Measurements from ENCODE around the gene MC3R.
"Not testable (repeated sequence)": the region's sequence is repeated elsewhere in the genome, so short reads cannot be mapped to it uniquely, and the experiment has no call there.

MC3R gene

DNA sequence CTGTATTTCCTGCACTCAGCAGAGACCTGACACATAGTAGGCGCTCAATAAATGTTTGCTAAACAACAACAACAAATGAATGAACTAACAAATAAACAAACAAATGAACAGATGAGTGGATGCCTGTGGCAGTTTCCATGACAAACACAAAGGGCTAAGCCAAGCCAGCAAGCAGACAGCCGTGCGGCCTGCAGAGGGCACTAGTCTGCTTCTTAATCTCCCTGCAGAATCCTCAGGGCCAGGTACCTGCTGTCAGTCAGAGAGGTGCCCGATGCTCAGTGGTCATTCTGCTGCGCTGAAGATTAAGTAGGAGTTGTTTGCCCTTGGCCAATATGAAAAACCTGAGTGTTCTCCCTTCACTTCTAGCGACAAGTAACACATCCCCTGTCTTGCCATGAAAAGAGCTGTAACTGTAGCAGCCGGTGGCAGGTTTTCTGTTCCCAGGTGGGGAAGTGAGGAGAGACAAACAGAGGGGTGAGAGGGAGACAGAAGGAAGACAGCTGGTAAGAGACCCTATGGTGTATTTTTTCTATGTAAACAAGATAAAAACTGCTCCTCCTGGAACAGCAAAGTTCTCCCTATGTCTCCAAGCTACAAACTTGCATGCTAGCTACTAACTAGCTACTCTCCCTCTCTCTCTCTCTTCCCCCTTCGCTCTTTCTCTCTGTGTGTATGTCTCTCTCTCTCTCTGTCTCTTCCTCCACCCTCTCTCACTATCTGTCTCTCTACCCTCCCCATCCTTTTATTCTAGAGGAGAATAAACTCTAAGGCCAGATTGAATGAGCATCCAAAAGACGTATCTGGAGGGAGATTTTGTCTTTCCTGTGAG, at the start of gene MC3R:
MC3R (plus strand) TSS at position 779 of the 829 bp plus-strand sequence. CDS start 112 bp downstream, outside the sequence.
- peak; percentile 16 for DNase-seq (ENCODE audit: low read depth)

DNA sequence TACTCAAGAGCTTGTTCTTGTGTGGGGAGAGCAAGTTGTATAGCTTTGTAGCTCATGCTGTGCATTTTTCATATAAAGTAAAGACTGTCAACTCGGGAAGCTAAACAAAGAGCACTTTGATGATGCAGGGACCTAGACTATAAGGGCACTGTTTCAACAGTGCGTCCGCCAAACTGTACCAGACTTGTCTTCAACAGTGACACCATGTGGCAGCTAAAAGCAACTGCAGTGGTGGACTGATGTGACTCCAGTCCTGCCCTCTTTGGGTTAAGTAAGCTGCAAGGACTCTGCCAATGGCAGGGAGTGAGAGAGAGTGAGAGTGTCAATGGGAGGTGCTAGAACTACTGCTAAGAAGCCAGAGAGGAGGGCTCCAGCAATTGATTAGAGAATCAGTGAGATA, 48.1 kb upstream of the MC3R start:
- no peak for DNase-seq (ENCODE audit: low read depth)

DNA sequence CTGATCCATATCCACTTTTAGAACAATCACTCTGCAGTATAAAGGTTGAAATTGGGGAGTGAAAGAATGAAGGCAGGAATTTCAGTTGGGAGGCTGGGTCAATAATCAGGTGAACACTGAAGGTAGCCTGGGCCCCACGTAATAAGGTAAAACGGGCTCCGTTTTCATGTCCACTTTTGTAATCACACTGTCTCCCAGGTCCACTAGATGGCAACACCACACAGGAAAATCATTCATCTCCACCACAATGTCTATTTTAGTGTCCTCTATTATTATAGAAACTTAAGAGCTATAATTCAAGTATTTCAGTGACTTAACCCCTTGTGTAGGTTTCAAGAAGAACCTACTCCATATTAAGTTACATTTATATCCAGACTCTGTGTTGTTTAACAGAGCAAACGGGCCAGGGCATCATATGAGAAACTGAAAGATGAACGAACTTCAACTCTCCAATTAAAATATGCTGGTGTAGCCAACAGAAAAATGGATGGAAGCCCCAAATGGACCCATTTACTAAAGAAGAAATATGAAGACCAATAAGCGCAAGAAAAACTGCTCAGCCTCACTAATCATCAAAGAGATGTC, 45.9 kb upstream of the MC3R start:
- DNase-seq (ENCODE audit: low read depth): no peak

DNA sequence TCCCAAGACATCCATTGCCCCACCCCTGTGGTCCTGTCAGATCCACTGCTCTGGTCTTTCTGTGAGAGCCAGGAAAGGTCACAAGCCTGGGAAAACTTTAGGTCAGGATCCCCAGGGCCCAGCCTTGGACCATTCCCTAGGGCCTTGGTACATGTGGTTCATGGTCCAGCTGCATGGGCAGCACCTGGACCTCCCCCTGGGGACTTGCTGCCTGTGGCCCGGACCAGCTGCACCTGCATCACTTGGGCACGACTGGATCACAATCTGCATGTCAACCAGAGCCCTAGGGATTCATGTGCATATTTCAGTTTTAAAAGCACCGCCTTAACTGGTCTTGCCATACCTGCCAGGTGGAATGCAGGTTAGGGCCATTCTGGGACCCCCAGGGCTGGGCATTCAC, 44.3 kb upstream of the MC3R start:
- DNase-seq (ENCODE audit: low read depth): no peak

DNA sequence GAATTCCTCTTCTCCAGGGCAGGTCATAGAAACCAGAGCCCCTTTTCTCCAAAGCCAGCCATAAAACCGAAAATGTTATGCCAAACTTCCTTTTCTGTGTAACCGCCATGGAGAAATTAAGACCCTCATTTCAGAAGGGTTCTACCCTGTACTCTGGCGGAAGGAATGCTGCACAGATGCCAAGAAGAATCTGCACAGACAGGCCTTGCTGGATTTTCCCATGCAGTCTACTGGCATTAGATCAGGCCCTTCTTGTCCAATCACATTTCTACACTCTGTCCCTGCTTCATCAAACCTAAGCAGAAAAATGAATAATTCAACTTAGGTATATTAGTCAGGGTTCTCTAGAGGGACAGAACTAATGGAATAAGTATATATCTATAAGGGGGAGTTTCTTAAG, 43.2 kb upstream of the MC3R start:
- no peak for DNase-seq (ENCODE audit: low read depth)

DNA sequence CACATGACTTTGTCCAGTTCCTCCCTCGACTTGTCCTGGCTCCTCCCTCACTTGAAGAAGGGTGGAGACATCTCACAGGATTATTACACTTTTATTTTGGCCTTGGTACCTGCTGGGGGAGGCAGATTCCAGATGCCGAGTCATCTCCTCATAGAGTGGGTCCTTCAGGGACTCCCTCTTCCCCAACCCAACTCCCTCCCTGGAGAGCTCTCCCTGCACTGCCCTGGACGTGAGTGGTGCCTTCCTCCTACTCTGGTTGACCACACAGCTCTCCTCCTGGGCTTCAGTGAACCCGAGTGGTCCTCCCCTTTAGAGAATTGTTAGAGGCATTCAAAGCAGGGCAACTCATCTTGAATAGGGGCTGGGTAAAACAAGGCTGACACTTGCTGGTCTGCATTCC, 40.9 kb upstream of the MC3R start:
- DNase-seq (ENCODE audit: low read depth): no peak

DNA sequence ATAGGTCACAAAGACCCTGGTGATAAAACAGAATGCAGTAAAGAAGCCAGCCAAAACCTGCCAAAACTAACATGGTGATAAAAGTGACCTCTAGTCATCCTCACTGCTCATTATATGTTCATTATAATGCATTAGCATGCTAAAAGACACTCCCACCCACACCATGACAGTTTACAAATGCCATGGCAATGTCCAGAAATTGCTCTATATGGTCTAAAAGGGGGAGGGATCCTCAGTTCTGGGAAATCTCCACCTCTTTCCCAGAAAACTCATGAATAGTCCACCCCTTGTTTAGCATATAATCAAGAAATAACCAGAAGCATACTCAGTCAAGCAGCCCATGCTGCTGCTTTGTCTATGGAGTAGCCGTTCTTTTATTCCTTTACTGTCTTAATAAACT, 40.4 kb upstream of the MC3R start:
- no peak for DNase-seq (ENCODE audit: low read depth)

DNA sequence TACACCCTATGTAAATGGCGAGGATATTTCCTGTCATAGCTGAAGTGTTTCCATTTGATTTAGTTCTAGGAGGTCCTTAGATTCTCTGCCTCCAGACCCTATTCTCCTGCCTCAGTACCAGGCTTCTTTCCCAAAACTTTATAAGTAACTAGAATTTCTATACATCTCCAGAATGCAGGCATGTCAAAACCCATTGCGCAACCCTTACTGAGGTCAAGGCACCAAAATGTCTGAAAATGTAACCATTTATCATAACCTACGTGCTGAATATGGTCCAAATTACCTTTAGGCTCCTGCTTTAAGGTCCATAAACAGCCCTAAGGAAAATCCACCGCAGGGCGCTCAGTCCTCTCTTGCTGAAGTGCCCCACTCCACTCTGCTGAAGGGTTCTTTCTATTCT, 37.5 kb upstream of the MC3R start:
- DNase-seq (ENCODE audit: low read depth): no peak

DNA sequence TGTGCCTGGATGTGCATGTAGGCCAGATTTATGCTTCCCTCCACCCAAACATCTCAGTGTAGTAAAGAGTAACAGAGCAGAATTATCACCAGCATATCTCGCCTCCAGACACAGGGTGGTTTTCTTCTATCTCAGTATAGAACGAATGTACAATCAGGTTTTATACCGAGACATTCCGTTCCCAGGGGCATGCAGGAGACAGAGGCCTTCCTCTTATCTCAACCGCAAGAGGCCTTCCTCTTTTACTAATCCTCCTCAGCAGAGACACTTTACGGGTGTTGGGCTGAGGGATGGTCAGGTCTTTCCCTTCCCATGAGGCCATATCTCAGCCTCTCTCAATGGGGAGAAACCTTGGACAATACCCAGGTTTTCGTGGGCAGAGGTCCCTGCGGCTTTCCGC, 36.4 kb upstream of the MC3R start:
- DNase-seq (ENCODE audit: low read depth): no peak

DNA sequence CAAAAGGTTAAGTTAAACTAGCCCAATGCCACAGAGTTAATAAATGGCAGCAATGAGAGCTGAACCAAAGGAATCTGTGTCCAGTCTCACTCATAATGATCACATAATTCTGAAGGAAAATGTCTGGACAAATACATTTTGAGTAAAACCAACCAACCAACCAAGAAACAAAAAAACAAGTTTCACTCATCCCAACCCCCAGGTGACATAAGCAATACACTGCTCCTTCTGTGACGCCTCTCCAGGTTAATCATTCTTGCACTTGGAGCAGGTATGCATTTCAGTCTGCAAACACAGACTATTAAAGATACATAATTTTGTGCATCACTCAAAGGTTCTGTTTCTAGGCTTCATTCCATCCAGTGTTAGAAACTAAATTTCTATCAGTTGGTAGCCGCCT, 35.2 kb upstream of the MC3R start:
- DNase-seq (ENCODE audit: low read depth): no peak

DNA sequence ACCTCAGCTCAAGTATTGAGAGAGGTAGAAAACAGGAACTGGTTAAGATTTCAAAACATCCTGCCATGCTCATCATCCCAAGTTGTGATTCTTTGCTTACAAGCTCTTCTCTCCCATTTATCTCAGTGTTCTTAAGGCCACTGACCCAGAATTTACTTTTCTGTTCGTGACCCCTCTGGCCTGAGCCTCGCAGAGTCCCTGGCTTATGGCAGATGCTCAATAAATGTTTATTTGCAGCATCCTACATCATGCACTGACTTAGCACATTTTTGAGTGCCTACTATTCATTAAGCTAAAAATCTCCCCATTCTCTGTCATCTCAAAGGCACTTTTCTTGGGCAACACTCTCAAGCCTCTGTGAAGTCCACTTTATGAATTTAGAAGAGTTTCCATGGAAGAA, 33.4 kb upstream of the MC3R start:
- DNase-seq (ENCODE audit: low read depth): no peak

DNA sequence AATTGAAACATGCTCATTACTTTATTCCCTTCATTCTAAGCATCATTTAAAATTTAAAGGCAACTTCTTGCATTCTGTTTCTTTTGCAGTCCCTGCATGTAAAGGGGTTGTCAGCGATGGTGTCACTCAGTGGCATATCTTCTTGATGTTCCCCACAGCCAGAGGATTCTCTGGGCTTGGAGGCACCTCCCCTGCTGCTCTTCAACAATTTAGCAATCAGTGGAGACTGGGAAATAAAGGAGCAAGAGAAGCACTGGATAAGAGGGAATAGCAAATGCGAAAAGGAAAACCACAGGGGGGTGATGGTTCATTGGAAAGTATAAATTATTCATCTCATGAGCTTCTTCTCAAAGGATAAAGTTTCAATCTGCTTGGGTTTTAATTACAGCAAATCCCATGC, 30.7 kb upstream of the MC3R start:
- DNase-seq (ENCODE audit: low read depth): no peak

DNA sequence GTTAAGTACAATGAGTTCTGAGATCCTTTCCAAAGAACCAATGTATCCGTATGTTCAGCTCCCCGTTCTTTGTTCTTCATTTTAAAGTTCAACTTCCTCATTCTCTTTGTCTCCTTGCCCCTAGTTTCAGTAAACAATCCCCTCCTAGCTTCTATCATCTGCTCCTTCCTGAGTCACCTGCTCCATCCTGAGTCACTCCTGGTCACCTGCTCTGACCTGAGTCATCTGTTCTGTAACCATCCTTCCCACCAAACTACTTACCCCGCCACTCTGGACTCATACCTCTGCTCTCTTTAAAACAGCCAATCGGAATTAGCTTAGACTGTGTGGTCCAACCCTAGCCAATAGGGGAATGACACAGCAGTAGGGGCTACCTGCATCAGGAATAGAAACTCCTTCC, 27.3 kb upstream of the MC3R start:
- DNase-seq (ENCODE audit: low read depth): not testable (repeated sequence)

DNA sequence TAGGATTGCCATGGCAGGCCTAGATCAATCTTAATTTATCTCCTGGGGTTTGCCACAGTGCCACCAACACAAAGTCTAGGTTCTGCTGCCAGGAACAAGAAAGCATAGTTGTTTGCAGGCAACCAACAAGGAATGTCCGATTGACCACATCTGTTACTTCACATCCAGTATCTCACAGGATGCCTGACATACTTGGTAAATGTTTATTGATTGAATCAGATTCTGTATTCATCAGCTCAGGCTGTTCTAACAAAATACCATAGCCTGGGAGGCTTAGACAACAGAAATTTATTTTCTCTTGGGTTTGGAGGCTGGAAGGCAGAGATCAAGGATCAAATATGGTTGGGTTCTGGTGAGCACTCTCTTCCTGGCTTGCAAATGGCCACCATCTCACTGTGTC, 26.3 kb upstream of the MC3R start:
- DNase-seq (ENCODE audit: low read depth): no peak

DNA sequence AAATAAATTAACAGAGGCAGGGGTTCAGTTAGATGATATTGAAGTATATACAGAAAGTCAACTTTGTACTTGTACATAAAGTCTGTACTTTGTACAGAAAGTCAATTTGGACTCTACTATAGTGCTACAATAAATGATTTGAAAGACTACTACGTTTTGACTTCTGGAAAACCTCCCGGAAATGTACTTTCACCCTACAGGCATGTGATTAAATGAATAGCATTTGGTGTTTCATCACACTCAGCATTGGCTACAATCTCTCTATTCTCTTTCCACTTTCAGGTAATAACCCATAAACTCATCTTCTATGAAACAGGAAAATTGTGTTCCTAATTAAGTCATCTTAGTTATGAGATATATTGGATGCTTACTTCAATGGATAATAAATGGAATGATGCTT, 25.6 kb upstream of the MC3R start:
- DNase-seq (ENCODE audit: low read depth): no peak

DNA sequence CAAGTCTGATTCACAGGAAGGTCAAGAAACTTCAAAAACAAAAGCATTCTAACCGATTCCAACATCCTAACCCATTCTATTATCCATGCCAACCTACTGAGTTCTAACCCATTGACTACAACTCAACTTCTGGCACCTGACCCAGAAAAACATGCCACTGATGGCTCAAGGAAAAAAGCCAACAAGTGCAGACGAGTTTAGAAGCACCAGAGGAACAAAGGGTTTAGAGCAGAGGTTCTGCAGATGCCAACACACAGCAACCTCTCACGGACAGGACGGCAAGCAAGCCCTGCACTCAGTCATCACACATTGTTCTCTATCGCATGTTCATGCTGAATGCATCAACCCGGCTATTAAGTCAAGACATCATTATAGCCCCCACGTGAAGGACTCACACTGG, 25.2 kb upstream of the MC3R start:
- no peak for DNase-seq (ENCODE audit: low read depth)

DNA sequence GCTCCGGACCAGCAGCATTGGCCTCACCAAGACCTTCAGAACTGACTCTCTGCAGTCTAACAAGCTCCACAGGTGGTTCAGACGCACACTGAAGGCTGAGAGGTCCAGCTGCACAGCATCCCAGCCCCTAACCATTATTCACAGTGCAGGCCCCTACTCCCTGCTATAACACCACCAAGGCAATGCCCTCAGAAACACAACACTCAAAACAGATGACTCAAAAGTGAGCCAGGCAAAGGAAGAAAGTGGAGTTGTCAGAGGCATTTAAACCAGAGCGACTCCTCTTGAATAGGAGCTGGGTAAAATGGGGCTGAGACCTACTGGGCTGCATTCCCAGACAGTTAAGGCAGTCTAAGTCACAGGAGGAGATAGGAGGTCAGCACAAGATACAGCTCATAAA, 20.5 kb upstream of the MC3R start:
- no peak for DNase-seq (ENCODE audit: low read depth)

DNA sequence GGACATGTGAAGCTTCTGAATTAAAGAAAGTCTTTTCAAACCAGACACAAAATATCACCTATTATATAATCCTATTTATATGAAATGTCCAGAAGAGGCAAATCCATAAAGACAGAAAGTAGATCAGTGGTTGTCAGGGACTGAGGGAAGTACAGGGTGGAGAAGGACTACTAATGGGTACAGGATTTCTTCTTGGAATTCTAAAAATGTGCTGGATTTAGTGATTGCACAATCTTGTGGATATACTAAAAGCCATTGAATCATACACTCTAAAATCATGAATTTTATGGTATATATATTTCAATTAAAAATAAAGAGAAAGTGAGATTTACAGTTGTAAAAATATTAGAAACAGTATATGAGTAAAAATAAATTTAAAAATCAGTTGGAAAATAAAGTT, 18.7 kb upstream of the MC3R start:
- DNase-seq (ENCODE audit: low read depth): no peak

DNA sequence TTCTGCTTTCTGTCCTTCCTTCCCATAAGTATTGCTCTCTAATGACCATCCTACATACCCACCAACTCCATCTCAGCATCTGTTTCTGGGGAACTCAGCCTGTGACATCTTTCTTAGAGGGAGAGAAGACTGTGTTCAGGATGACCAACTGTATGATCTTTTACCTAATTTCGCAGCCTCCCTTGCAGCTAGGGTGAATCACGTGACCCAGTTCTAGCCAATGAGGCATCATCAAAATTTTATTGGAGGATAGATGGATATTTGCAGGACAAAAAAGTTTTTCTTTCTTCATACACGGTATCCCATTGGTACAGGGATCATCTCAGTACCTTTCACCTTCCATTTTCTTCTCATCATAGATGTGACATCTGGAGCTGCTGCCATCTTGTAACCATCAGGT, 14.4 kb upstream of the MC3R start:
- no peak for DNase-seq (ENCODE audit: low read depth)

DNA sequence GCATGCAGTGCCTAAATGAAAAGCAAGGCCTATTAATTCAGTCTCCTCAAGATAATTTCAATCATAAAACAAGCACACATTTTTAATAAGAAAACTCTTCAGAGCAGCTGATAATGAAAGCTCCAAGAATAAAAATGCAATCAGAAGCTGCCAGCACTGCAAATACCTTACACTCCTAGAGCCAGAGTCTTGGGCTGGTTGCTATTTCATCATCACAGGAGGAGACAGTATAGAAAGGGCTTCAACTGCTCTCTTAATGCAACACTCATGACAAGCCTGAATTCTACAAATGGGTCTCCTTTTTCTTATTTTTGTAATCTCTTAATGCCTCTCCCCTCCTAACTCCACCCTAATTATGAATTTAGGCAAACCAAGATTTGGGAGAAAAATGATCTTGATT, 11.2 kb upstream of the MC3R start:
- no peak for DNase-seq (ENCODE audit: low read depth)

DNA sequence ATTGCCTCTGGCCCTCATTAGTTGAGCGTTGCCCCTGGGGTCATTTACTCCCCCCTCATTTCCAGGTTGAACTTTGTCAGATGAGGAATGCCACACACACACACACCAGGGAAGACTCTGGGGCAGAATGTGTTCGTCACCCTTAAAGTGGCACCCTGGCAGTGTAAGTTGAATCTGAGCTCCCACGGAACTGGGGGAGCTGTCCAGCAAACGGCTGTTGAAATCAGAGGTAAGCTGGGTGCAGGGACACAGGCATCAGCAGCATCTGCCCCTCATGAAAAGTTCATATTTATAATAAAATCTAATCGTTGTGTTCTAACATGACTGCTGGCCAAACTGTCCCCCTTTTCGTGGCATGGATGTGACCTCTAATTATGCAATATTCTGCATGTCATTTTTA, 4.3 kb upstream of the MC3R start:
- DNase-seq (ENCODE audit: low read depth): no peak

DNA sequence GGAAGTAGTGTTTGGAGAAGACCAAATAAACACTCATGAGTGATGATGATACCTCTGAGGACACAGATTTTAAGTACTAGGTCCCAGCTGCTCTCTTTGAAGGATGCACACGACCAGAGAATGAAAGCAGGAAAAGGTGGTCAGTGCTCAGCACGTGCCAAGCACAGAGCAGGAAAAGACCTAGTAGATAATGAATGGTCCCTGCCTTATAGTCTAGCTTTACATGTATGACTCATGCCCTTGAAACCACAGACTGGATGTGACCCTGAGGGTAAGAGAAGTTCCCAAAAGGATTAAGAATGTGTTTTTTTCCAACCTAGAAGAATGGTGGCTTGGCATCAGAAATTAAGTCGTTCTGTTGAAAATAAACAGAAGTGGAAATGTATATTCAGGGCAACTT, 2.8 kb upstream of the MC3R start:
- DNase-seq (ENCODE audit: low read depth): no peak

DNA sequence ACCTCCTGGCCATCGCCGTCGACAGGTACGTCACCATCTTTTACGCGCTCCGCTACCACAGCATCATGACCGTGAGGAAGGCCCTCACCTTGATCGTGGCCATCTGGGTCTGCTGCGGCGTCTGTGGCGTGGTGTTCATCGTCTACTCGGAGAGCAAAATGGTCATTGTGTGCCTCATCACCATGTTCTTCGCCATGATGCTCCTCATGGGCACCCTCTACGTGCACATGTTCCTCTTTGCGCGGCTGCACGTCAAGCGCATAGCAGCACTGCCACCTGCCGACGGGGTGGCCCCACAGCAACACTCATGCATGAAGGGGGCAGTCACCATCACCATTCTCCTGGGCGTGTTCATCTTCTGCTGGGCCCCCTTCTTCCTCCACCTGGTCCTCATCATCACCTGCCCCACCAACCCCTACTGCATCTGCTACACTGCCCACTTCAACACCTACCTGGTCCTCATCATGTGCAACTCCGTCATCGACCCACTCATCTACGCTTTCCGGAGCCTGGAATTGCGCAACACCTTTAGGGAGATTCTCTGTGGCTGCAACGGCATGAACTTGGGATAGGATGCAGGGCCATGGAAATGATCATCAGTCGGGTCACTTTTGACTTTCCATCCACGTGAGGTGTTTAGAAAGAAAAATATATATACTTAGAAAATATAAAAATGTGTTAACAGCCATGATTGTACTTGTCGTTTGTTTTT, 868 bp downstream of the MC3R start:
- DNase-seq (ENCODE audit: low read depth): peak; percentile 6

All from activated T-cell treated with anti-CD3 and anti-CD28 coated beads for 24 hours (primary cell).